Measurements from ENCODE around the gene ACSS3.
"Not testable (repeated sequence)": the region's sequence is repeated elsewhere in the genome, so short reads cannot be mapped to it uniquely, and the experiment has no call there.

DNA sequence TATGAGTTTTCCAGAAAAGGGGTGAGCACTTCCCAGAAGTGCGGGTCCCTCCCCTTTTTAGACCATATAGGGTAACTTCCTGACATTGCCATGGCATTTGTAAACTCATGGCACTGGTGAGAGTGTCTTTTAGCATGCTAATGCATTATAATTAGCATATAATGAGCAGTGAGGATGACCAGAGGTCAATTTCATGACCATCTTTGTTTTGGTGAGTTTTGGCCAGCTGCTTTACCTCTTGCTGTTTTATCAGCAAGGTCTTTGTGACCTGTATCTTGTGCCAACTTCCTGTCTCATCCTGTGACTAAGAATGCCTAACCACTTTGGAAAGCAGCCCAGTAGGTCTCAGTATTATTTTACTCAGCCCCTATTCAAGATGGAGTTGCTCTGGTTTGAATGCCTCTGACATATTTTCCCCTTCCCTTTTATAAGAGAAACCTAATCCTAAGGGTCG is 131.9 kb downstream of the ACSS3 start:
- TF ChIP-seq, protein P1, sequence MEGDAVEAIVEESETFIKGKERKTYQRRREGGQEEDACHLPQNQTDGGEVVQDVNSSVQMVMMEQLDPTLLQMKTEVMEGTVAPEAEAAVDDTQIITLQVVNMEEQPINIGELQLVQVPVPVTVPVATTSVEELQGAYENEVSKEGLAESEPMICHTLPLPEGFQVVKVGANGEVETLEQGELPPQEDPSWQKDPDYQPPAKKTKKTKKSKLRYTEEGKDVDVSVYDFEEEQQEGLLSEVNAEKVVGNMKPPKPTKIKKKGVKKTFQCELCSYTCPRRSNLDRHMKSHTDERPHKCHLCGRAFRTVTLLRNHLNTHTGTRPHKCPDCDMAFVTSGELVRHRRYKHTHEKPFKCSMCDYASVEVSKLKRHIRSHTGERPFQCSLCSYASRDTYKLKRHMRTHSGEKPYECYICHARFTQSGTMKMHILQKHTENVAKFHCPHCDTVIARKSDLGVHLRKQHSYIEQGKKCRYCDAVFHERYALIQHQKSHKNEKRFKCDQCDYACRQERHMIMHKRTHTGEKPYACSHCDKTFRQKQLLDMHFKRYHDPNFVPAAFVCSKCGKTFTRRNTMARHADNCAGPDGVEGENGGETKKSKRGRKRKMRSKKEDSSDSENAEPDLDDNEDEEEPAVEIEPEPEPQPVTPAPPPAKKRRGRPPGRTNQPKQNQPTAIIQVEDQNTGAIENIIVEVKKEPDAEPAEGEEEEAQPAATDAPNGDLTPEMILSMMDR (IDR thresholded peaks at IDR 0.05), result not testable (repeated sequence)
- not testable (repeated sequence) for TF ChIP-seq POLR2A (IDR thresholded peaks at IDR 0.05)
